HG03097 (cell line): Measurements from ENCODE around the gene TRIO.

Source experiments
- ATAC-seq: cut with Tn5 transposase; IDR thresholded peaks from one replicate; pipeline ENCODE4 v1.9.1; 2021; ENCODE audit not compliant: unreplicated experiment, low FRiP score

The TRIO gene

GRCh38 chr5:14487897-14488570 is 344.9 kb downstream of the TRIO start:
- ATAC-seq, result no peak

GRCh38 chr5:14488709-14489108 is 345.6 kb downstream of the TRIO start:
- no peak for ATAC-seq

GRCh38 chr5:14489643-14490042 is 346.5 kb downstream of the TRIO start:
- no peak for ATAC-seq

GRCh38 chr5:14490309-14490711 is 347.2 kb downstream of the TRIO start:
- ATAC-seq, result no peak

GRCh38 chr5:14491015-14491915 is 348.1 kb downstream of the TRIO start:
- ATAC-seq, result no peak

GRCh38 chr5:14492331-14492964 is 349.3 kb downstream of the TRIO start:
- ATAC-seq, result no peak

GRCh38 chr5:14495301-14495700 is 352.2 kb downstream of the TRIO start:
- ATAC-seq, result no peak

- no peak for ATAC-seq
These were observed 354.2 kb downstream of the TRIO start for GRCh38 chr5:14497311-14497710.

GRCh38 chr5:14501353-14502293 is 358.5 kb downstream of the TRIO start:
- no peak for ATAC-seq

GRCh38 chr5:14502294-14502690 is 359.1 kb downstream of the TRIO start:
- ATAC-seq, result no peak

- no peak for ATAC-seq
These were observed 360.0 kb downstream of the TRIO start for GRCh38 chr5:14503017-14503680.

- ATAC-seq, result no peak
These were observed 360.7 kb downstream of the TRIO start for GRCh38 chr5:14503681-14504331.

- ATAC-seq, result no peak
These were observed 361.2 kb downstream of the TRIO start for GRCh38 chr5:14504332-14504727.

GRCh38 chr5:14504816-14505215 is 361.7 kb downstream of the TRIO start:
- no peak for ATAC-seq

- no peak for ATAC-seq
These were observed 362.4 kb downstream of the TRIO start for GRCh38 chr5:14505310-14506139.

GRCh38 chr5:14506140-14506538 is 363.0 kb downstream of the TRIO start:
- ATAC-seq, result no peak

- no peak for ATAC-seq
These were observed 363.5 kb downstream of the TRIO start for GRCh38 chr5:14506661-14507060.

- ATAC-seq, result no peak
These were observed 364.2 kb downstream of the TRIO start for GRCh38 chr5:14507156-14507941.
